Measurements from ENCODE around the gene TOE1.
"Not testable (repeated sequence)": the region's sequence is repeated elsewhere in the genome, so short reads cannot be mapped to it uniquely, and the experiment has no call there.

The TOE1 gene

DNA sequence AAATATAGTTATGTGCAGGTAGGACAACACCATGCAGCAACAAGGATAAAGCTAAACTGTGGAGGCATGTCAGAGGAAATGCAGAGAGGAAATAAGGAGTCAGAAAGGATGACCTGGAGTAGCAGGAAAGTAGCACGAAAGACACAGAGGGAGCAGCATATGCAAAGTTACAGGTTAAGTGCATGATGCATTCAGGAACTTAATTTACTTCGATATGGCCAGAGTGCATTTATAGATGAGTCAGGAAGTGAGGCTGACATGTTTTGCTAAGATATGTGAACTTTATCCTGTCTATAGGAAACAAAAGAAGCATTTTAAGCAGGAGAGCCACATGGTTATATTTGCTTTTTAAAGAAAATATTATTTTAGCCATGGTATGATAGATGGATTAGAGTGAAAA lies 15.7 kb downstream of the TOE1 start:
- DNase-seq (ENCODE audit: low read depth), result no peak

DNA sequence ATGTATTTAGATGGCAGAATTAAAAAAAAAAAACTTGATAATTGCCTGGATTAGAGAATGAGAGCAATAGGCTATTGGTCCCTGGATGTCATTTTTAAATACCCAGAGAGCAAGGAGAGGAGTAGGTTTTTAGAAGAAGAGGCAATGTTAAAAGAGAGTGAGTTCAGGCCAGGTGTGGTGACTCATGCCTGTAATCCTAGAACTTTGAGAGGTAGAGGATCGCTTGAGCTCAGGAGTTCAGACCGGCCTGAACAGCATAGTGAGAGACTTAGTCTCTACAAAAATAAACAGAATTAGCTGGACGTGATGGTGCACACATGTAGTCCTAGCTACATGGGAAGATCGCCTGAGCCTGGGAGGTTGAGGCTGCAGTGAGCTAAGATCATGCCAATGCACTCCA lies 16.2 kb downstream of the TOE1 start:
- no peak for DNase-seq (ENCODE audit: low read depth)

- DNase-seq (ENCODE audit: low read depth), result no peak
These were observed 20.0 kb downstream of the TOE1 start for GRCh38 chr1:45359882-45360513.

GRCh38 chr1:45360981-45361380 lies 21.0 kb downstream of the TOE1 start:
- not testable (repeated sequence) for DNase-seq (ENCODE audit: low read depth)

DNA sequence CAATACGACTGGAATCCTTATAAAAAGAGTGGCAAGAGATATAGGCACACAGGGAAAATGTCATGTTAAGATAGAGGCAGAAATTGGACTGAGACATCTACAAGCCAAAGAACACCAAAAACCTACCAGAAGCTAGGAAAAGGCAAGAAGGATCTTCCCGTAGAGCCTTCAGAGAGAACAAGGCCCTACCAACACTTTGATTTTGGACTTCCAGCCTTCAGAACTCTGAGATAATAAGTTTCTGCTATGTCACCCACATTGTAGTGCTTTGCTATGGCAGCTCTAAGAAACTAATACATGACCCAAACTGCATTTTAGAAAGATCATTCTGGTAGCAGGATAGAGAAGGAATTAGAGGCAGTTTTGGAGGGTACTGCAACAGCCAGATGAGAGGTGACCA lies 24.3 kb downstream of the TOE1 start:
- DNase-seq (ENCODE audit: low read depth), result no peak

GRCh38 chr1:45365051-45365450 lies 25.1 kb downstream of the TOE1 start:
- DNase-seq (ENCODE audit: low read depth), result no peak

DNA sequence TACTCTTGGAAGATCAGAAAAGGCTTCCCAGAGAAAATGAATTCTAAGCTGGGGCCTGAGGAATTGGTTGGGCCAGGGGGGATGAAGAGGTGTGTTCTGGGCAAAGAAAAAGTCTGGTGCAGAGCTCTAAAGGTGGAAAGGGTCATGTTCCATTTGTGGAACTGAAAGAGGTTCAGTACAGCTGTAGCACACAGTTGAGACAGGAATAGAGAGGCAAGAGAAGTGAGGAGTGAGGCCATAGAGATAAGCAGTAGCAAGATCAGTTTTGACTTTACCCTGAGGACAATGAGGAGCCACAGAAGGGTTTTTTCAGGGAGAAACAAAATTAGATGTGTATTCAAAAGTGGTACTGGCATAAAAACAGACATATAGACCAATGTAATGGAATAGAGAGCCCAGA lies 30.6 kb downstream of the TOE1 start:
- DNase-seq (ENCODE audit: low read depth), result no peak

DNA sequence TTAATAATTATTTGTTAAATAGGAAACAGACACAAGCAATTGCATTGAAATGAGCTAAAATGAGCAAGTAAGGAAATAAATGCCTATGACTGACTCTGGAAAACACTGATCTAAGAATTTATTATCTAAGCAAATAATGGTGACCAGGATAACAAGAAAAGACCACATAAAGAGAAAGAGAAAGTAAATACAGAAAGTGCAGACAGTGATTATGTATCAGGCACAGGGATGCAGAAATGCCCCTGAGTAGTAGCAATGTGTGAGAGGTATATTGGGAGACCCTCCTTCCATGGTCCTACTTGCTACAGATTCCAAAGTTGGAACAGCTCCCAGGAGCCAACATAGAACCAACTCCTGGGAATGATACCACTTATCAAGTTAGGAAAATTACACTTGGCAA lies 33.6 kb downstream of the TOE1 start:
- DNase-seq (ENCODE audit: low read depth), result no peak

DNA sequence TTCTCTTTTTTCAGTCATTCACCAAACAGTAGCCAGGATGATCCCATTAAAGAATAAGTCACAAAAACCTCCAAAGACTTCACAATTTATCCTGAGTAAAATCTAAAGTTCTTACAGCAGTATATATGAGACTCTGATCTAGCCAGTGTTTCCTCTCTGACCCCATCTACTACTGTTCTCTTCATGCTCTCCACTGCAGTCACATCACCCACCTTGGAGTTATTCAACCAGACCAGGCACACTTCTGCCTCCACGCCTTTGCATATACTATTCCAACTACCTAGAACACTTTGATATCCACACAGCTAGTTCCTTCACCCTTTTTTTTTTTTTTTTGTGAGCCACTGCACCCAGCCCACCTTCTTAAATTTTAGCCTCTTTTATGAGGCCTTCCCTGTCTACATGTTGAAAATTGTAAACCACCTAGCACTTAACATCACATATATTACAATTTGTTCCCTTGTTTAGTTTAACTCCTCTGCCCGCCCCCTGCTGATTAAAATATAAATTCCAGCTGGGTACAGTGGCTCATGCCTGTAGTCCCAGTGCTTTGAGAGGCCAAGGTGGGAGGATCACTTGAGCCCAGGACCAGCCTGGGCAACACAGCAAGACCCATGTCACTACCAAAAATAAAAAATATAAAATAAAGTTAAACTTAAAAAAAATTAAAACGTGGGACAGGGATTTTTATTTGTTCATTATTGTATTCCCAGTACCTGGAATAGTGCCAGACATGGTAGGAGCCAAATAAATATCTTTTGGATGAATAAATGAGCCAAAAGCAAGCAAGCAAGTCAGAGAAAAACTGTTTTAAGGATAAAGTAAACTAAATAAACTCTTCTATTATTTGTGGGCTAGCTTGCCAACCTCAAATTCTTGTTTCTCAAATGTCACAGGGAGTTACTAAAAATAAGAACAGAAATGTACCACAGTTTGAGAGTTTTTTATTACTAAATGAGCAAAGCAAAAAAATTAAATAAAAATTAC lies 35.4 kb downstream of the TOE1 start:
- no peak for DNase-seq (ENCODE audit: low read depth)

DNA sequence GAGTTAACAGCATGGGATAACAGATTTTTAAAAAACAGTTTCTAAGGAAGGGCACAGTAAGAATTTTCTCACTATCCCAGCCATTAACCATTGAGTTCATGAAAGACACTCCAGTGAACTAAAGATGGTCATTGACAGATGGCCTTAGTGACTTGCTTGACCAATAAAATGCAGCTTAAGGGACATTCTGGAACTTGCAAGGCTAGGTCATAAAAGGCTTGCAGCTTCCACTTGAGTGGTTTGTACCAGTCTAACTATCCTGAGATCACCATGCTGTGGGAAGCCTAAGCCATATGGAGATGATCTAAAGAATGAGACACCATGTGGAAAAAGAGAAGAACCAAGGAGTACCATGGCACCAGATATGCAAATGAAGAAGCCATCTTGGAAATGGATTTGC lies 38.2 kb downstream of the TOE1 start:
- no peak for DNase-seq (ENCODE audit: low read depth)

DNA sequence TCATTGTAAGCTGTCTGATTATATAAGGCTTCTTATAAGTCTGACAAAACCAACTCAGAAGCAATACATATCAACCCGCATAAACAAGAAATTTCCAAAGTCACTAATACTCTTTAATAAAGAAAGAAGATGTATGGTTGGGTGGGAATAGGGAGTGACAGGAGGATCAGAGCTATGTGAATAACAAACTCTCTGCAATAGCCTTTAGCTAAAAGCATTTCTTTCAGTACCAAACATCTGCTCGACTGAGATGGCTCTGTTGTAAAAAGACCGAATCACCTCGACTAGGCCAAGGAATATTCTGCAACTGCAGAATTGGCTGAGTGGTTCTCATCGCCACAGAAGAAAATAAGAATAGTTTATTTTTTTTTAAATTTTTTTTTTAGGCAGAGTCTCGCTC lies 39.6 kb downstream of the TOE1 start:
- no peak for DNase-seq (ENCODE audit: low read depth)

- no peak for DNase-seq (ENCODE audit: low read depth)
These were observed 40.2 kb downstream of the TOE1 start for GRCh38 chr1:45380125-45380524.

DNA sequence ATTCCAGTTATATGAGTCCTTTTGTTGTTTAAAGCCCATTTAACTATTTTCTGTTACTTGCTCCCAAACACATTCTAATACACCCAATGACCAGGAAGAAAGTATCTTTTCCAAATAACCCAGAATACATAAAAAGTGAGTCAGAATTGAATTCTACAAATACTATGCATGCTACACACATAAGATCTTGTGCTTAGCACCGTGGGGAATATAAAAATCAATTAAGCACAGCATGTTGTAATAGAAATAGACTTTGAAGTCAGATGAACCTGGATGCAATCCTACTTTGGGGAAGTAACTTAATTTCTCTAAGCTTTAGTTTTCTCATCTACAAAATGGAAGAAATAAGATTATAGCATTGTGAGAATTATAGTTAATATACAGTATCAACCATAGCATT lies 40.8 kb downstream of the TOE1 start:
- DNase-seq (ENCODE audit: low read depth), result no peak

- no peak for DNase-seq (ENCODE audit: low read depth)
These were observed 41.3 kb downstream of the TOE1 start for GRCh38 chr1:45381243-45381642.

DNA sequence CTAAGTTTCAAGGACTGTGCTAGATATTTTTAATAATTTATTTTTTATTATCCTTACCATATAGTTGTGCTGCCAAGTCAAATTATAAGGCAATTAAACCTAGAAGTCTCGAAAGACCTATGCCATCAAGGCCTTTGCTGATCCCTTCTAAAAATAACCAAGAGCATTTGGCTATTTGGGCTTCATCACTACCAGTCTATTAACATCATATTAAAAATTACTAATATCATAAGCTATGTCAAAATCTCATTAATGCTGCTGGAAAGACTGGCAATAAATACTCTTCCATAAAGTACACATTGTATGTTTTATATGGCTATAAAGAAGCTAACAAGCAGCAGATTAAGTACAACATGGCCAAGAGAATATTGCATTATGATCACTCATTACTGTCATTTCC lies 43.2 kb downstream of the TOE1 start:
- no peak for DNase-seq (ENCODE audit: low read depth)

GRCh38 chr1:45384213-45384612 lies 44.2 kb downstream of the TOE1 start:
- not testable (repeated sequence) for DNase-seq (ENCODE audit: low read depth)

DNA sequence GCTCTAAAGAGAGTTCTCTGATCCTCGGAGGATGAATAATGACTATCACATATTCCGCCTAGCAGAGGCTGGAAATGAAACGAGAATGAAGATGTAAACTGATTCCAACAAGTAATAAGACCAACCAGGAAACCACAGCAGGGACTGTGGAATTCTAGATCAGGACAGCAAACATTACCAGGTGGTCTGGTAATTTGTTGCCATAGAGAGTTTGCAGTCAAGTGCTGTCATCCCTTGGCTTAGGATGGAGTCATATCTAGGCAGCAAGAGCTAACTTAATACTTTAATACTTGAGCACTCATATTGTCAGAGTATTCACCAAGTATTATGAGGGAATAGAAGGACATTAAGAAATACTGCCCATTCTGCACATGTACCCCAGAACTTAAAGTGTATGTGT lies 45.3 kb downstream of the TOE1 start:
- no peak for DNase-seq (ENCODE audit: low read depth)

DNA sequence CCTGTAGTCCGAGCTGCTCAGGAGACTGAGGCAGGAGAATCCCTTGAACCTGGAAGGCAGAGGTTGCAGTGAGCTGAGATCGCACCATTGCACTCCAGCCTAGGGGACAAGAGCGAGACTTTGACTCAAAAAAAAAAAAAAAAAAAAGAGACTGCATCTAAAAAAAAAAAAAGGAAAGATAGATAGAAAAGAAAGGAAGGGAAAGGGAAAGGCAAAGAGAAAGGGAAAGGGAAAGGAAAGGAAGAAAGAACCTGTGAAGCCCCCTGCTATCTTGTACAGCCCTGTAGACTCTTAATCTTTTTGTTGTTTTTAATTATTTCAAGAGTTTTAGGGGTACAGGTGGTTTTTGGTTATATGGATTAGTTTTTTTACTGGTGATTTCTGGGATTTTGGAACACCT lies 46.2 kb downstream of the TOE1 start:
- no peak for DNase-seq (ENCODE audit: low read depth)

Measured in GM04503 (cell line).